ENCODE results near the gene LAD1. TPM values are rescaled to one million over a fixed set of nuclear protein-coding genes. Genes with fewer than 3 reads are reported as not detected.
A peak's percentile ranks its signal among the peaks of the same experiment; 100 is the strongest.

The LAD1 gene
- total RNA-seq, 1 donor from 2014 or later = 0.76 TPM

- intact Hi-C loops (cut with DNase I) = loop anchor here (10.0 kb wide), 1 partner anchor 145 kb away; no protein-coding TSS in a partner anchor
- ATAC-seq = peak; percentile 51
- peak; percentile 74 for DNase-seq (ENCODE audit: low spot score)
These were observed 415 bp upstream of the LAD1 start for GRCh38 chr1:201399352-201400126.

DNA sequence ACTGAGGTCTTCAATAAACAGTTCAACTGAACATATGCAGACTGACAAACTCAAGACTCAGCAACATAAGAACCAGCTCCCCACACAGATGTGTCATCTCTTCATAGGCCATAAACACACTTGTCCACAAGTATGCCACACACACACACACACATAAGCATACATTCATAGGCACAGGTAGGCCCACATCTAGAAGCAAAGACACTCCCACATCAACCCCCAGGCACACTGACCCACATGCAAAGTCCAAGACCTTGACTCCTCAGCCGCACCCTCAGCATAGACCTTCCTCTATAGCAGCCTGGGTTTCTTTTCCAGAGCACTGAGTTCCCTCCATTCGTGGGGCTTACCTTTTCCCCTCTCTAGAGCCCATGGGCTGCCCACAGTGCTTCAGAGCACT lies 1.4 kb downstream of the LAD1 start:
- ATAC-seq (no peak), DNase-seq (ENCODE audit: low spot score) (no peak)
- intact Hi-C loops (cut with DNase I) = no loop called here

DNA sequence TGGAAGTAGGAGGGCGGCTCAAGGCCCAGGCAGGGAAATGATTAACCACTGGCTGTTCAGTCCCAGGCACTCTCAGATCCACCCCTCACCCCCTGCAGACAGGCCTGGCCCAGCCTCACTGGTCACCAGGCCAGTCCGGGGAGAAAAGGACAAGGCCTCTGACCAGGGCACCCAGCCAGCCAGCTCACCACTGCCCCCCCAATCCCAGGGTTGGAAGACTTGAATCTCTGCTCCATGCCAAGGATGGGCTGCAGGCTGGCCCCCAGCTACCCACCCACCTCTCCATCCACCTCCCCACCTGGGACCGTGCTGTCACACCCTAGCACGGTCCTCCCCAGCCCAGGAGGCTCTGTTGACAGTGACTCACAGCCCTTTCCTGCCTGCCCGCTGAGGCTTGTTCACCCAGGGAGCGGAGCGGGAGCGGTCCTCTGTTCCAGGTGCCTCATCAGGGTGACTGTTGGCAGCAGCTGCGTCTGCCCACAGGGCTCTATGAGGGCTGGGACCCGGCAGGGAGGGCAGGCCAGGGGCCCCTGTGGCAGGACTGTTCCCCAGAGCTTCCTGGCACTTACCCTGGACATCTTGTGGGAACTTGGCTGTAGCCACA lies 2.2 kb downstream of the LAD1 start:
- DNase-seq (ENCODE audit: low spot score) (no peak), ATAC-seq (no peak)

GRCh38 chr1:201395936-201396335 lies 3.2 kb downstream of the LAD1 start:
- intact Hi-C loops (cut with DNase I) = no loop called here
- ATAC-seq (no peak), DNase-seq (ENCODE audit: low spot score) (no peak)

More for the DNA sequence above, 2.2 kb downstream of the LAD1 start:
- intact Hi-C loops (cut with DNase I) = no loop called here

GRCh38 chr1:201394591-201394990 lies 4.5 kb downstream of the LAD1 start:
- intact Hi-C loops (cut with DNase I) = no loop called here
- no peak for DNase-seq (ENCODE audit: low spot score)
- ATAC-seq = no peak

DNA sequence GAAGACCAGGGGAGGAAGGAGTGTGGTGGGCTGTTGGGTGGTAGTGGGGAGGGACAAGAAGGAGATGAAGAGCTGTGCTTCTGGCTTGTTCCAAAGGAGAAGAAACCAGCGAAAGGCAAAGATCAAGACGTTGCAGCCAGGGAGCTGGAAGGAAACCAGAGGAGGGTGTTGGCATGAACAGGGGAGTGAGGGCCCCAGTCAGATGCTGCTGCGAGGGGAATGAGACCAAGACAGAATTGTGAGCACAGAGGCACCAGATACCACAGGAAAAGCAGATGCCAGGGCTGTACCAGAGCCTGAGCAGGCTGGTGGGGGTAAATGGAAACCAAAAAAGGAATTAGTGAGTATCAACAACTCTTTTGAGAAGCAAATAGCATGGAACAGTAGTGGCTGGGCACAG lies 6.0 kb downstream of the LAD1 start:
- intact Hi-C loops (cut with DNase I) = no loop called here
- no peak for DNase-seq (ENCODE audit: low spot score)
- ATAC-seq = no peak

DNA sequence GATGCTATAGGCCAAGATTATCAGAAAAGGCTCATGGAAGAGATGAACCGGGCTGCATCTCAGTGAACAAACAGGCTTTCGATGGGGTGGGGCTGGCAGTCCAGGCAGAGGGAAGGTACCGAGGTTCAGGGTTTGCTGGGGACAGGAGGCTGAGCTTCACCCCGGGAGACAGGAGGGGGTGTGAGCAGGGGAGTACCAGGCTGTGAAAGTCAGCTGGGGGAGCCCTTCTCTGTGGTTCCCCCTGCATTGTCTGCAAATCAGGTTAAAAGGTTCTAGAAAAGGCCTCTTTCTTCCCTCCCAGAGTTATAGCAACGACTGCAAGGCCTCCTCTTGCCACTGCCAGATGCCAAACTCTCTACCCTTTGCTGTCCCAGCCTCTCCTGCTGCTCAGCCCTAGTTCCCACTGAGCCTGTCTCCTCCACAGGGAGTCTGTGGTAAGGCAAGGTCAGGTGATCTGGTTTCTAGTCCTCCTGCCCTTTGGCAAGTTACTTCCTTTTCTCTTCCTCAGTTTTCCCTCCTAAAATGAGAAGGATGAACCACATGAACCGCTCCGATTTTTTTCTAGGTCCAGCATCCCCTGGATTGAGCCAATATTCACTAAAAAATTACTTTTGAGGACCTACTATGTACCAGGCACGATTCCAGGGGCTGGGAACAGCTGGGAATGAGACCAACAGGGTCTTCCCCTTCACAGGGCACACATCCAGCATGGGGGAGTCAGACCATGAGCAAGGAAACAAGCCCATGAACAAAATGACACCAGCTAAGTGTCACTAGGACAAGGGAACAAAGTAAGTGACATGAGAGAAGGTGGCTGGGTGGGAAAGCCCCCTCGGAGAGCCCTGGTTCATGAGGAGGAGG lies 7.2 kb downstream of the LAD1 start:
- ATAC-seq = no peak
- DNase-seq (ENCODE audit: low spot score) = no peak
- intact Hi-C loops (cut with DNase I) = no loop called here

GRCh38 chr1:201391225-201391624 lies 7.9 kb downstream of the LAD1 start:
- intact Hi-C loops (cut with DNase I) = no loop called here
- ATAC-seq (no peak), DNase-seq (ENCODE audit: low spot score) (no peak)

GRCh38 chr1:201389051-201389450 lies 10.1 kb downstream of the LAD1 start:
- DNase-seq (ENCODE audit: low spot score) = no peak
- intact Hi-C loops (cut with DNase I) = no loop called here
- ATAC-seq = no peak

GRCh38 chr1:201386208-201386607 lies 12.9 kb downstream of the LAD1 start:
- ATAC-seq (no peak), DNase-seq (ENCODE audit: low spot score) (no peak)
- intact Hi-C loops (cut with DNase I) = no loop called here

DNA sequence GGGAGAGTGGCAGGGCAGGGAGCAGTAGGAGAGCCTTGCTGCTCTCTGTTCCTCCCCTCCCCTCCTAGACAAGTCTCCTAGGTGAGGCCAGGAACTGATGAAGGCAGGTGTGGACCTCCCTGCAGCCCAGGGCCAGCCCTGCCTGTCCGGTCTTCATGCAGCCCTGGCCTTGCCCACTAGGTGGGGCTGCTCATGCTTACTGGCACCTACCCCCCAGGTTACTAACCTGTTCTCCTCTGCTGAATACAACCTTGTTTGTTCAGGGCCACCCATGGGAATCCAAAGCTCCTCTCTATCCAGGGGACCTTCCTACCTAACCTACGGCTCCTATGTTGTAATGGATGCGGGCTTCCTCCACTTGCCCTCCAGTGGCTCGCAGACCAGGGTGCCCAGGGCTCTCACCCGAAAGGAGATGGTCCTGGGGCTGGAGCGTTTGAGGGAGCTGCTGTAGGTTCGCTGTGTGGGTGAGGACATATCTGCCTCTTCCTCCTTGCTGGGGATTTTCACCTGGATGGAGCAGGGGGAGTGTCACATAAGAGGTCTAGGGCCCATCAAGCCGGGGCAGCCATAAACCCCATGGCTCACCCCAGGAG lies 13.7 kb downstream of the LAD1 start:
- intact Hi-C loops (cut with DNase I) = no loop called here
- ATAC-seq = peak; percentile 46
- DNase-seq (ENCODE audit: low spot score) = no peak

GRCh38 chr1:201384406-201384782 lies 14.7 kb downstream of the LAD1 start:
- DNase-seq (ENCODE audit: low spot score) (no peak), ATAC-seq (no peak)
- intact Hi-C loops (cut with DNase I) = no loop called here

- intact Hi-C loops (cut with DNase I) = no loop called here
- ATAC-seq = no peak
- DNase-seq (ENCODE audit: low spot score) = no peak
These were observed 15.3 kb downstream of the LAD1 start for GRCh38 chr1:201383647-201384405.

DNA sequence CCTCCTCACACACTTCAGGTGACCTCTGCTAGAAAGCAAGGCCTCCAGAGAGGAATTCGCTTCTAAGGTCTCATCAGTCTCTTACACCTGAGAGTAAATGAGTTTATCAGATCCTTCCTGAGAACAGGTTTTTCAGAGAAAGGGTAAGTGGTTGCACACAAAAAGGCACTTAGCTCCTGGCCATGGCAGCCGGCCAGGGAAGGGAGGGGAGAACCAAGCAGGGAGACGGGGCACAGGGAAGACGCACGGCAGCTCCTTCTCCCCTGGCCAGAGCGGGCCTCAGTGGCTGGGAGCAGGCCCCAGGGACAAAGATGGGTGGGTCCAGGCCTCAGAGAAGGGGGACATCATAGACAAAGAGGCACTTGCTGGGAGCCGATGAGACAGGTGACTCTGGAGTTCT lies 18.0 kb downstream of the LAD1 start:
- ATAC-seq (no peak), DNase-seq (ENCODE audit: low spot score) (no peak)
- intact Hi-C loops (cut with DNase I) = no loop called here

GRCh38 chr1:201379733-201380242 lies 19.3 kb downstream of the LAD1 start:
- intact Hi-C loops (cut with DNase I) = no loop called here
- ATAC-seq (no peak), DNase-seq (ENCODE audit: low spot score) (no peak)

- DNase-seq (ENCODE audit: low spot score) = no peak
- intact Hi-C loops (cut with DNase I) = no loop called here
- no peak for ATAC-seq
These were observed 20.3 kb downstream of the LAD1 start for GRCh38 chr1:201378804-201379203.

- intact Hi-C loops (cut with DNase I) = no loop called here
- no peak for DNase-seq (ENCODE audit: low spot score)
- peak; percentile 33 for ATAC-seq
These were observed 21.5 kb downstream of the LAD1 start, which contains the start of gene TNNT2 for GRCh38 chr1:201377611-201378092. Gene TNNT2, minus strand, starts transcription at chr1:201377680. Its CDS starts 4,426 bp downstream, at chr1:201373254.
